ENCODE measurements around the gene PLSCR4.

DNA sequence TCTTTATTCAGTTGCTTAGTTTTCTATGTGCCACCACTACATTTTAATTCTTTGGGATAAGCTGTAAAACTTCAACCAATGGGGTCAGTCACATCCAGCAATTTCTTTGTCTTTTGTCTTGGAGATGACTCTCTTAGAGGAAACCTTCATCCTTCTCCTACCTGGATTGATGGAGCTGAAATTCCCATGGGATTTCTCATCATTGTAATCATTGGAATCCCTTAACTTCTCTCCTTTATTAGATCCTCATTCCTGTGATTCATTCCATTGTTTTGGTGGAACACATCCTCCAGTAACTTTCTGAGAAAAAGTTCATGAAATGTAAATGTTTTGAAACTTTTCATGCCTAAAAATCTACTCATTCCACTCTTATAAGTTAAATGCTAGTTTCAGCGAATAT is 80.3 kb downstream of the PLSCR4 start:
- no peak for TF ChIP-seq POLR2AphosphoS5 (IDR thresholded peaks at IDR 0.05; ENCODE audit: low read depth, low read length)
- TF ChIP-seq, protein P1, sequence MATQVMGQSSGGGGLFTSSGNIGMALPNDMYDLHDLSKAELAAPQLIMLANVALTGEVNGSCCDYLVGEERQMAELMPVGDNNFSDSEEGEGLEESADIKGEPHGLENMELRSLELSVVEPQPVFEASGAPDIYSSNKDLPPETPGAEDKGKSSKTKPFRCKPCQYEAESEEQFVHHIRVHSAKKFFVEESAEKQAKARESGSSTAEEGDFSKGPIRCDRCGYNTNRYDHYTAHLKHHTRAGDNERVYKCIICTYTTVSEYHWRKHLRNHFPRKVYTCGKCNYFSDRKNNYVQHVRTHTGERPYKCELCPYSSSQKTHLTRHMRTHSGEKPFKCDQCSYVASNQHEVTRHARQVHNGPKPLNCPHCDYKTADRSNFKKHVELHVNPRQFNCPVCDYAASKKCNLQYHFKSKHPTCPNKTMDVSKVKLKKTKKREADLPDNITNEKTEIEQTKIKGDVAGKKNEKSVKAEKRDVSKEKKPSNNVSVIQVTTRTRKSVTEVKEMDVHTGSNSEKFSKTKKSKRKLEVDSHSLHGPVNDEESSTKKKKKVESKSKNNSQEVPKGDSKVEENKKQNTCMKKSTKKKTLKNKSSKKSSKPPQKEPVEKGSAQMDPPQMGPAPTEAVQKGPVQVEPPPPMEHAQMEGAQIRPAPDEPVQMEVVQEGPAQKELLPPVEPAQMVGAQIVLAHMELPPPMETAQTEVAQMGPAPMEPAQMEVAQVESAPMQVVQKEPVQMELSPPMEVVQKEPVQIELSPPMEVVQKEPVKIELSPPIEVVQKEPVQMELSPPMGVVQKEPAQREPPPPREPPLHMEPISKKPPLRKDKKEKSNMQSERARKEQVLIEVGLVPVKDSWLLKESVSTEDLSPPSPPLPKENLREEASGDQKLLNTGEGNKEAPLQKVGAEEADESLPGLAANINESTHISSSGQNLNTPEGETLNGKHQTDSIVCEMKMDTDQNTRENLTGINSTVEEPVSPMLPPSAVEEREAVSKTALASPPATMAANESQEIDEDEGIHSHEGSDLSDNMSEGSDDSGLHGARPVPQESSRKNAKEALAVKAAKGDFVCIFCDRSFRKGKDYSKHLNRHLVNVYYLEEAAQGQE (IDR thresholded peaks at IDR 0.05; ENCODE audit: insufficient read depth in 1 of 2, low read depth in 2 of 2, low read length in 2 of 2): no peak
- TF ChIP-seq TAF1 (IDR thresholded peaks at IDR 0.05; ENCODE audit: borderline replicate concordance, insufficient read depth, low read length): no peak
- TF ChIP-seq SIN3A (IDR thresholded peaks at IDR 0.05; ENCODE audit: borderline replicate concordance, insufficient read depth, low read length): no peak
- no peak for TF ChIP-seq FOXP2 (optimal IDR thresholded peaks at IDR 0.05; ENCODE audit: borderline replicate concordance, extremely low read depth, extremely low read length, insufficient read depth)
